Fibroblast of skin of abdomen (primary cell): ENCODE data around the gene ZNF423.

Source experiments
- DNase-seq: peaks from one replicate; pipeline ENCODE4 v3.0.0-alpha.2; 2013

ZNF423 gene

GRCh38 chr16:49619811-49620157 is 236.1 kb downstream of the ZNF423 start:
- no peak for DNase-seq

- DNase-seq, result no peak
Observed at GRCh38 chr16:49618955-49619354, 237.0 kb downstream of the ZNF423 start.

- no peak for DNase-seq
Observed at GRCh38 chr16:49617710-49618330, 238.1 kb downstream of the ZNF423 start.

- no peak for DNase-seq
Observed at GRCh38 chr16:49617016-49617629, 238.8 kb downstream of the ZNF423 start.

- DNase-seq, result no peak
Observed at GRCh38 chr16:49615576-49615975, 240.3 kb downstream of the ZNF423 start.

- no peak for DNase-seq
Observed at GRCh38 chr16:49610983-49611382, 244.9 kb downstream of the ZNF423 start.

- DNase-seq, result peak; percentile 60
Observed at GRCh38 chr16:49608779-49609178, 247.1 kb downstream of the ZNF423 start.

GRCh38 chr16:49608098-49608497 is 247.8 kb downstream of the ZNF423 start:
- peak; percentile 24 for DNase-seq

- no peak for DNase-seq
Observed at GRCh38 chr16:49605536-49606254, 250.2 kb downstream of the ZNF423 start.

GRCh38 chr16:49604602-49605001 is 251.3 kb downstream of the ZNF423 start:
- no peak for DNase-seq

- no peak for DNase-seq
Observed at GRCh38 chr16:49603956-49604355, 252.0 kb downstream of the ZNF423 start.

- no peak for DNase-seq
Observed at GRCh38 chr16:49602976-49603310, 253.0 kb downstream of the ZNF423 start.

GRCh38 chr16:49602201-49602975 is 253.5 kb downstream of the ZNF423 start:
- no peak for DNase-seq

- DNase-seq, result no peak
Observed at GRCh38 chr16:49601576-49601975, 254.3 kb downstream of the ZNF423 start.

- DNase-seq, result no peak
Observed at GRCh38 chr16:49600976-49601375, 254.9 kb downstream of the ZNF423 start.

GRCh38 chr16:49600536-49600935 is 255.4 kb downstream of the ZNF423 start:
- DNase-seq, result no peak

GRCh38 chr16:49599704-49600103 is 256.2 kb downstream of the ZNF423 start:
- no peak for DNase-seq

- DNase-seq, result no peak
Observed at GRCh38 chr16:49599281-49599680, 256.6 kb downstream of the ZNF423 start.

GRCh38 chr16:49598383-49599170 is 257.3 kb downstream of the ZNF423 start:
- DNase-seq, result no peak

GRCh38 chr16:49597796-49598195 is 258.1 kb downstream of the ZNF423 start:
- DNase-seq, result no peak

- DNase-seq, result no peak
Observed at GRCh38 chr16:49596648-49597291, 259.1 kb downstream of the ZNF423 start.

GRCh38 chr16:49596068-49596467 is 259.8 kb downstream of the ZNF423 start:
- DNase-seq, result peak; percentile 36
